Hepatocyte (in vitro differentiated cells): ENCODE results near the gene ZNF525.

Source experiments
- CTCF ChIP-seq: fragments of 200-600 bp; sonication (generic); IDR thresholded peaks from 2 replicates; pipeline ENCODE4 v1.5.1; 2016; ENCODE audit warnings: antibody characterized with exemption, mild to moderate bottlenecking; ENCODE audit not compliant: poor library complexity
- EZH2 ChIP-seq: fragments of 200-600 bp; sonication (generic); IDR thresholded peaks from 2 replicates; pipeline ENCODE4 v1.6.1; 2016; ENCODE audit warnings: antibody characterized with exemption, mild to moderate bottlenecking, borderline replicate concordance
- EZH2phosphoT487 ChIP-seq: fragments of 200-600 bp; sonication (generic); IDR thresholded peaks from one replicate; pipeline ENCODE4 v1.6.1; 2018; ENCODE audit warnings: antibody characterized with exemption, mild to moderate bottlenecking, low read depth, moderate library complexity; ENCODE audit not compliant: unreplicated experiment, severe bottlenecking

GRCh38 chr19:53389978-53390377 lies 24.5 kb downstream of the ZNF525 start:
- TF ChIP-seq CTCF (no peak), EZH2 (no peak), EZH2phosphoT487 (no peak)
